WTC11 (cell line): Measurements from ENCODE around the gene CANX. TPM values are rescaled to one million over a fixed set of nuclear protein-coding genes. Genes with fewer than 3 reads are reported as not detected.

ENCODE experiments used
- ATAC-seq: fragments of 200-7000 bp; cut with Tn5 transposase; 2 replicates; pipeline ENCODE4 v1.10.0; 2021; ENCODE audit warnings: mild to moderate bottlenecking, moderate library complexity
- CTCF ChIA-PET: fragments of 300-600 bp; sonication (Branson Sonifier 250); formaldehyde crosslinking; loops from one replicate; lab custom pipeline; 2021; ENCODE audit warnings: antibody characterized with exemption; lab: Charles Lee
- POLR2A ChIA-PET: fragments of 350-600 bp; sonication (Branson Sonifier 250); formaldehyde crosslinking; loops from one replicate; lab custom pipeline; 2021; ENCODE audit warnings: antibody characterized with exemption; lab: Charles Lee
- DNase-seq: peaks from one replicate; pipeline ENCODE4 v3.0.0; 2021; ENCODE audit warnings: low spot score
- H3K27ac Mint-ChIP-seq: 2 replicates; pipeline ENCODE4 v1.8.0; 2021; ENCODE audit warnings: mixed read lengths
- H3K27me3 Mint-ChIP-seq: 2 replicates; pipeline ENCODE4 v1.8.0; 2021; ENCODE audit warnings: low read depth, mild to moderate bottlenecking, moderate library complexity, mixed read lengths
- H3K36me3 Mint-ChIP-seq: 2 replicates; pipeline ENCODE4 v1.8.0; 2021; ENCODE audit warnings: mixed read lengths
- H3K4me1 Mint-ChIP-seq: 2 replicates; pipeline ENCODE4 v1.8.0; 2022; ENCODE audit warnings: mixed read lengths
- H3K4me3 Mint-ChIP-seq: 2 replicates; pipeline ENCODE4 v1.8.0; 2021; ENCODE audit warnings: mild to moderate bottlenecking, moderate library complexity, mixed read lengths
- H3K9me3 Mint-ChIP-seq: 2 replicates; pipeline ENCODE4 v1.8.0; 2021; ENCODE audit warnings: mixed read lengths
- ETV6 ChIP-seq: sonication (generic); formaldehyde crosslinking; IDR thresholded peaks from 2 replicates; pipeline ENCODE4 v1.8.1; 2022; ENCODE audit warnings: mild to moderate bottlenecking, missing genetic modification reagents
- FOXP1 ChIP-seq: sonication (generic); formaldehyde crosslinking; IDR thresholded peaks from 2 replicates; pipeline ENCODE4 v1.8.0; 2022; ENCODE audit warnings: missing genetic modification reagents, mild to moderate bottlenecking, moderate library complexity, borderline replicate concordance
- GRHL2 ChIP-seq: fragments of 250-450 bp; sonication (Bioruptor Pico); IDR thresholded peaks from 2 replicates; pipeline ENCODE4 v1.8.0; 2022; ENCODE audit warnings: mild to moderate bottlenecking, moderate library complexity; ENCODE audit not compliant: insufficient replicate concordance, severe bottlenecking
- KAT7 ChIP-seq: sonication (generic); formaldehyde crosslinking; IDR thresholded peaks from 2 replicates; pipeline ENCODE4 v1.8.1; 2023; ENCODE audit warnings: missing genetic modification reagents, mild to moderate bottlenecking, borderline replicate concordance
- NFATC4 ChIP-seq: fragments of 250-450 bp; sonication (Bioruptor Pico); IDR thresholded peaks from 2 replicates; pipeline ENCODE4 v1.9.0; 2021; ENCODE audit warnings: mild to moderate bottlenecking
- NFYB ChIP-seq: sonication (generic); formaldehyde crosslinking; conservative IDR thresholded peaks from 2 replicates; pipeline ENCODE4 v1.8.0; 2022; ENCODE audit warnings: low read depth, missing genetic modification reagents
- NR3C1 ChIP-seq: sonication (generic); formaldehyde crosslinking; conservative IDR thresholded peaks from 2 replicates; pipeline ENCODE4 v1.8.1; 2023; ENCODE audit warnings: low read depth, mild to moderate bottlenecking, missing genetic modification reagents
- TEAD4 ChIP-seq: sonication (generic); formaldehyde crosslinking; IDR thresholded peaks from 2 replicates; pipeline ENCODE4 v1.8.0; 2022; ENCODE audit warnings: mild to moderate bottlenecking, missing genetic modification reagents
- ZNF219 ChIP-seq: sonication (generic); formaldehyde crosslinking; IDR thresholded peaks from 2 replicates; pipeline ENCODE4 v1.8.0; 2023; ENCODE audit warnings: missing genetic modification reagents, mild to moderate bottlenecking, borderline replicate concordance
- ZNF263 ChIP-seq: sonication (generic); formaldehyde crosslinking; IDR thresholded peaks from 2 replicates; pipeline ENCODE4 v1.8.1; 2022; ENCODE audit warnings: low read depth, mild to moderate bottlenecking, moderate library complexity, missing genetic modification reagents
- ZNF671 ChIP-seq: fragments of 250-450 bp; sonication (Bioruptor Pico); IDR thresholded peaks from 2 replicates; pipeline ENCODE4 v1.8.0; 2021; ENCODE audit warnings: mild to moderate bottlenecking
- total RNA-seq: library from RNA; stranded (reverse); gene quantifications from 3 replicates; pipeline ENCODE4 v1.2.3, GENCODE V29; 2021
- TF ChIP-seq, protein P1 (sequence below): sonication (generic); formaldehyde crosslinking; IDR thresholded peaks from 2 replicates; pipeline ENCODE4 v1.8.0; 2022; ENCODE audit warnings: mild to moderate bottlenecking, missing genetic modification reagents
- TF ChIP-seq, protein P2 (sequence below): sonication (generic); formaldehyde crosslinking; IDR thresholded peaks from 2 replicates; pipeline ENCODE4 v1.8.0; 2023; ENCODE audit warnings: missing genetic modification reagents, mild to moderate bottlenecking, borderline replicate concordance
- TF ChIP-seq, protein P3 (sequence below): sonication (generic); formaldehyde crosslinking; IDR thresholded peaks from 2 replicates; pipeline ENCODE4 v1.8.1; 2023; ENCODE audit warnings: mild to moderate bottlenecking, missing genetic modification reagents, moderate library complexity
- TF ChIP-seq, protein P4 (sequence below): fragments of 250-450 bp; sonication (Bioruptor Pico); IDR thresholded peaks from 2 replicates; pipeline ENCODE4 v1.9.0; 2021; ENCODE audit warnings: mild to moderate bottlenecking
- TF ChIP-seq, protein P5 (sequence below): sonication (generic); formaldehyde crosslinking; IDR thresholded peaks from 2 replicates; pipeline ENCODE4 v1.8.1; 2022; ENCODE audit warnings: low read depth, mild to moderate bottlenecking, moderate library complexity, missing genetic modification reagents, borderline replicate concordance
- TF ChIP-seq, protein P6 (sequence below): fragments of 250-450 bp; sonication (Bioruptor Pico); conservative IDR thresholded peaks from 2 replicates; pipeline ENCODE4 v1.9.0; 2021; ENCODE audit warnings: mild to moderate bottlenecking
- TF ChIP-seq, protein P7 (sequence below): sonication (generic); formaldehyde crosslinking; IDR thresholded peaks from 2 replicates; pipeline ENCODE4 v1.8.0; 2022; ENCODE audit warnings: mild to moderate bottlenecking, missing genetic modification reagents

Gene CANX
- total RNA-seq, 1 experiment from 2014 or later = 611 TPM

DNA sequence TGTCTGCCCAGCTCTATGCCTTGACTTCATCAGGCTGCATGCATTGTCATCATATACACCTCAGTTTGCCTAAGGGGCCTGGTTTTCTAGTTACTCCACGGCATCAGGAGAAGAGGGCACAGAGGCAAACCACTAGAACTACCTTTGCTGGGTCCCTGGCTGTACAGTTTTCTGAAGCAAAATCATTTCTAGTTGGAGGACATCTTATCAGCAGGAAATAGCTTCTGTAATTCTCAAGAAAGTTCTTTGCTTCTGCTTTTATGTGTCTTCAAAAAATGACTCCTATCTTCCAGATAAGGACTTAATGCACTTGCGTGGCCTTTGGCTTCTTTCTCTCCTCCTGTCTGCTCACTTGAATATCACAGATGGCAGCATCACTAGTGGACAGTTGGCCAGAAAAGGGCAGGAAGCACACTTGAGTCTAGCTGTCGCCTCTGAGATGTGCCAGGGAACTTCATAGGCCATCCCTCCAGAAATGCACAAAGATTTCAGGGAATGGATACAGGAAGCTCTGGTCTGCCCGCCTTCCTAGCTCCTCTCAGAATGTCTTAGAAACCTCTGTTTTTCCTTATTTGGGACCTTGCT, 72.6 kb downstream of the CANX start:
- ChIA-PET CTCF (interaction anchor here (1.0 to 1.4 kb wide), 3 partner anchors 8 to 25 kb away, joined by 3 to 5 read pairs (median 4); no protein-coding TSS in a partner anchor), POLR2A (no interaction called here)
- TF ChIP-seq ZNF671 (CRISPR knock-in tag) = no peak
- TF ChIP-seq FOXP1 = no peak
- no peak for TF ChIP-seq KAT7 (CRISPR knock-in tag)
- no peak for TF ChIP-seq NR3C1 (CRISPR knock-in tag)
- TF ChIP-seq, protein P1, sequence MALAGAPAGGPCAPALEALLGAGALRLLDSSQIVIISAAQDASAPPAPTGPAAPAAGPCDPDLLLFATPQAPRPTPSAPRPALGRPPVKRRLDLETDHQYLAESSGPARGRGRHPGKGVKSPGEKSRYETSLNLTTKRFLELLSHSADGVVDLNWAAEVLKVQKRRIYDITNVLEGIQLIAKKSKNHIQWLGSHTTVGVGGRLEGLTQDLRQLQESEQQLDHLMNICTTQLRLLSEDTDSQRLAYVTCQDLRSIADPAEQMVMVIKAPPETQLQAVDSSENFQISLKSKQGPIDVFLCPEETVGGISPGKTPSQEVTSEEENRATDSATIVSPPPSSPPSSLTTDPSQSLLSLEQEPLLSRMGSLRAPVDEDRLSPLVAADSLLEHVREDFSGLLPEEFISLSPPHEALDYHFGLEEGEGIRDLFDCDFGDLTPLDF (CRISPR knock-in tag) = no peak
- TF ChIP-seq, protein P2, sequence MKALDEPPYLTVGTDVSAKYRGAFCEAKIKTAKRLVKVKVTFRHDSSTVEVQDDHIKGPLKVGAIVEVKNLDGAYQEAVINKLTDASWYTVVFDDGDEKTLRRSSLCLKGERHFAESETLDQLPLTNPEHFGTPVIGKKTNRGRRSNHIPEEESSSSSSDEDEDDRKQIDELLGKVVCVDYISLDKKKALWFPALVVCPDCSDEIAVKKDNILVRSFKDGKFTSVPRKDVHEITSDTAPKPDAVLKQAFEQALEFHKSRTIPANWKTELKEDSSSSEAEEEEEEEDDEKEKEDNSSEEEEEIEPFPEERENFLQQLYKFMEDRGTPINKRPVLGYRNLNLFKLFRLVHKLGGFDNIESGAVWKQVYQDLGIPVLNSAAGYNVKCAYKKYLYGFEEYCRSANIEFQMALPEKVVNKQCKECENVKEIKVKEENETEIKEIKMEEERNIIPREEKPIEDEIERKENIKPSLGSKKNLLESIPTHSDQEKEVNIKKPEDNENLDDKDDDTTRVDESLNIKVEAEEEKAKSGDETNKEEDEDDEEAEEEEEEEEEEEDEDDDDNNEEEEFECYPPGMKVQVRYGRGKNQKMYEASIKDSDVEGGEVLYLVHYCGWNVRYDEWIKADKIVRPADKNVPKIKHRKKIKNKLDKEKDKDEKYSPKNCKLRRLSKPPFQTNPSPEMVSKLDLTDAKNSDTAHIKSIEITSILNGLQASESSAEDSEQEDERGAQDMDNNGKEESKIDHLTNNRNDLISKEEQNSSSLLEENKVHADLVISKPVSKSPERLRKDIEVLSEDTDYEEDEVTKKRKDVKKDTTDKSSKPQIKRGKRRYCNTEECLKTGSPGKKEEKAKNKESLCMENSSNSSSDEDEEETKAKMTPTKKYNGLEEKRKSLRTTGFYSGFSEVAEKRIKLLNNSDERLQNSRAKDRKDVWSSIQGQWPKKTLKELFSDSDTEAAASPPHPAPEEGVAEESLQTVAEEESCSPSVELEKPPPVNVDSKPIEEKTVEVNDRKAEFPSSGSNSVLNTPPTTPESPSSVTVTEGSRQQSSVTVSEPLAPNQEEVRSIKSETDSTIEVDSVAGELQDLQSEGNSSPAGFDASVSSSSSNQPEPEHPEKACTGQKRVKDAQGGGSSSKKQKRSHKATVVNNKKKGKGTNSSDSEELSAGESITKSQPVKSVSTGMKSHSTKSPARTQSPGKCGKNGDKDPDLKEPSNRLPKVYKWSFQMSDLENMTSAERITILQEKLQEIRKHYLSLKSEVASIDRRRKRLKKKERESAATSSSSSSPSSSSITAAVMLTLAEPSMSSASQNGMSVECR (CRISPR knock-in tag) = no peak
- TF ChIP-seq ZNF219 (CRISPR knock-in tag) = no peak
- no peak for TF ChIP-seq ZNF263
- TF ChIP-seq, protein P3, sequence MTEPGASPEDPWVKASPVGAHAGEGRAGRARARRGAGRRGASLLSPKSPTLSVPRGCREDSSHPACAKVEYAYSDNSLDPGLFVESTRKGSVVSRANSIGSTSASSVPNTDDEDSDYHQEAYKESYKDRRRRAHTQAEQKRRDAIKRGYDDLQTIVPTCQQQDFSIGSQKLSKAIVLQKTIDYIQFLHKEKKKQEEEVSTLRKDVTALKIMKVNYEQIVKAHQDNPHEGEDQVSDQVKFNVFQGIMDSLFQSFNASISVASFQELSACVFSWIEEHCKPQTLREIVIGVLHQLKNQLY (CRISPR knock-in tag) = no peak
- TF ChIP-seq, protein P4, sequence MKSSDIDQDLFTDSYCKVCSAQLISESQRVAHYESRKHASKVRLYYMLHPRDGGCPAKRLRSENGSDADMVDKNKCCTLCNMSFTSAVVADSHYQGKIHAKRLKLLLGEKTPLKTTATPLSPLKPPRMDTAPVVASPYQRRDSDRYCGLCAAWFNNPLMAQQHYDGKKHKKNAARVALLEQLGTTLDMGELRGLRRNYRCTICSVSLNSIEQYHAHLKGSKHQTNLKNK = no peak
- no peak for TF ChIP-seq NFATC4
- TF ChIP-seq, protein P5, sequence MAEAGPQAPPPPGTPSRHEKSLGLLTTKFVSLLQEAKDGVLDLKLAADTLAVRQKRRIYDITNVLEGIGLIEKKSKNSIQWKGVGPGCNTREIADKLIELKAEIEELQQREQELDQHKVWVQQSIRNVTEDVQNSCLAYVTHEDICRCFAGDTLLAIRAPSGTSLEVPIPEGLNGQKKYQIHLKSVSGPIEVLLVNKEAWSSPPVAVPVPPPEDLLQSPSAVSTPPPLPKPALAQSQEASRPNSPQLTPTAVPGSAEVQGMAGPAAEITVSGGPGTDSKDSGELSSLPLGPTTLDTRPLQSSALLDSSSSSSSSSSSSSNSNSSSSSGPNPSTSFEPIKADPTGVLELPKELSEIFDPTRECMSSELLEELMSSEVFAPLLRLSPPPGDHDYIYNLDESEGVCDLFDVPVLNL (CRISPR knock-in tag) = no peak
- H3K4me1 Mint-ChIP-seq = no peaks in the 10 kb centered on the region
- H3K9me3 Mint-ChIP-seq = no peaks in the 10 kb centered on the region
- no peak for DNase-seq
- peaks cover 68% of the 10 kb centered on the region for H3K36me3 Mint-ChIP-seq
- no peak overlapping the region for H3K4me3 Mint-ChIP-seq
- ATAC-seq = no peak
- no peak overlapping the region for H3K27ac Mint-ChIP-seq
- no peaks in the 10 kb centered on the region for H3K27me3 Mint-ChIP-seq

DNA sequence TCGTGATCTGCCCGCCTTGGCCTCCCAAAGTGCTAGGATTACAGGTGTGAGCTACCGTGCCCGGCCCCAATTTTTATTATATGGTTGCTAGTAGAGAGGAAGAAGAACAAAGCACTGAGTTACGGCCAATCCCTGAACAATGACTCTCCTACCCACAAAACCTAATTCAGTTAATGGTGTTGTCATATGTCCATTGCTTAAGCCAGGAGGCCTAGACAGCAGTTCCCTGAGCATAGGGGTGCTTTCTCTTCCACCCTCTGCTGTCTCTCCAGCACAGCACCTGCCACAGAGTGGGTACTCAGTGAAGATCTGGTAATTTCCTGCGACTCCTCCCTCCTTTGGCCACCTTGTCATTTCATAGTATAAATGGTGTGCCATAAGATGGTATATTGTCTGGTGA, 73.6 kb downstream of the CANX start:
- Mint-ChIP-seq H3K36me3 (peaks cover 61% of the 10 kb centered on the region), H3K4me3 (no peak overlapping the region), H3K27me3 (no peaks in the 10 kb centered on the region), H3K4me1 (no peaks in the 10 kb centered on the region), H3K27ac (no peak overlapping the region), H3K9me3 (no peaks in the 10 kb centered on the region)
- ATAC-seq (no peak), DNase-seq (no peak)
- ChIA-PET POLR2A (no interaction called here), CTCF (interaction anchor here (1.0 kb wide), 1 partner anchor 24 kb away, joined by 4 read pairs; no protein-coding TSS in a partner anchor)
- TF ChIP-seq, protein P6, sequence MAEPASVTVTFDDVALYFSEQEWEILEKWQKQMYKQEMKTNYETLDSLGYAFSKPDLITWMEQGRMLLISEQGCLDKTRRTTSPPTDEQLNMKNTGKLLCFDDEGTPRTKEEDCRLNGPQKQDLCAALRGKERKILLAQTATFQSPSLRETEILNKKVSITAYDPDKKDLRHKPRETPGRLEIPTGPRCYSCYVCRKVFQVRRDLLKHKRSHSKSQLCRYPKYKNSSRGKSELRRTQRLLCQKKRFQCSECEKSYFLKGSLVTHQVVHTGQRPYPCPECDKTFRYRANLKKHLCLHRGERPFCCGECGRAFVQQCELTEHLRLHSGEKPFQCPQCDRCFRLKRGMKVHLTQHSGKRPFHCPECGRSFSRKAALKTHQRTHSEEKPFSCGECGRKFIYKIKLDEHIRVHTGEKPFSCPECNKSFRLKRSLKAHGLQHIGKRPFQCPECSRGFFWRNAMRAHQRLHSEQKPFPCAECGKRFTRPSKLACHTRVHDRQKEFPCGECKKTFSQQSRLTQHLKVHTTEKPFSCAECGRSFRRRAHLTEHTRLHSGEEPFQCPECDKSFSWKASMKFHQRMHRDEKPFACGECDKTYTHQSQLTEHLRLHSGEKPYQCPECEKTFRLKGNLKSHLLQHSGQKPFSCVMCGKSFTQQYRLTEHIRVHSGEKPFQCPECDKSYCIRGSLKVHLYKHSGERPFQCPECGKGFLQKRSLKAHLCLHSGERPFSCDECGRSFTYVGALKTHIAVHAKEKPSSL = no peak
- TF ChIP-seq GRHL2 = no peak
- TF ChIP-seq NFYB (CRISPR knock-in tag) = no peak
- TF ChIP-seq, protein P2 (CRISPR knock-in tag) = no peak
- no peak for TF ChIP-seq ETV6 (CRISPR knock-in tag)
- TF ChIP-seq, protein P7, sequence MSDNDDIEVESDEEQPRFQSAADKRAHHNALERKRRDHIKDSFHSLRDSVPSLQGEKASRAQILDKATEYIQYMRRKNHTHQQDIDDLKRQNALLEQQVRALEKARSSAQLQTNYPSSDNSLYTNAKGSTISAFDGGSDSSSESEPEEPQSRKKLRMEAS (CRISPR knock-in tag) = no peak
- no peak for TF ChIP-seq TEAD4 (CRISPR knock-in tag)
